Measurements from ENCODE around the gene FAM72C.
"Not testable (repeated sequence)": the region's sequence is repeated elsewhere in the genome, so short reads cannot be mapped to it uniquely, and the experiment has no call there.

DNA sequence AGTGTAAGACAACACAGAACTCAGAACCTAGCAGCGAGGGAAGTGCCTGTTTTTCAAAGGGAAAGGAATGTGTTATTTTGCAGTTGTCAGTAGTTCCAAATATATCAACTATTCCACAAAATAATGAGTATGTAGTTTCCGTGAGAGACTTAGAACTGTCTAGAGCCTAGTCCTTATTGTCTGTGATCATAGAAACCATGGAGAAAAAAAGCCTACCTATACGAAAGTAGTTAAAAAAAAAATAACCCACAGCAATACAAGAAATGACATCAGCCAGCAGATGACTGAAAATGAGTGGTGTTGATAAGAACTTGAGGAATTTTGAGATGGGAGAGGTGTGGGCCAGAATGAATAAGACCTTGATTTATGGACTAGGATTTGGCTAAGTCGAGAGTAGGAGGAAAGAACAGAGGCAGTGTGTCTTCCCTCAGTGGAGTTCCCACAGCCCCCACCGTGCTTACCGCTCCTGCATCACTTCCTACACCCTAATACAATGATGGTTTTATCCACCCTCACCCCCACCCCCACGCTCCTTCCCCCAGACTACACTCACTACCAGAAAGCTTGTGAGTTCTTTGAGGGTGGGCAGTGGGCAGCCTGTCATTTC, 21.6 kb upstream of the FAM72C start:
- not testable (repeated sequence) for TF ChIP-seq POLR2A, POLR2AphosphoS5 (IDR thresholded peaks at IDR 0.05)
- TF ChIP-seq, protein P1, sequence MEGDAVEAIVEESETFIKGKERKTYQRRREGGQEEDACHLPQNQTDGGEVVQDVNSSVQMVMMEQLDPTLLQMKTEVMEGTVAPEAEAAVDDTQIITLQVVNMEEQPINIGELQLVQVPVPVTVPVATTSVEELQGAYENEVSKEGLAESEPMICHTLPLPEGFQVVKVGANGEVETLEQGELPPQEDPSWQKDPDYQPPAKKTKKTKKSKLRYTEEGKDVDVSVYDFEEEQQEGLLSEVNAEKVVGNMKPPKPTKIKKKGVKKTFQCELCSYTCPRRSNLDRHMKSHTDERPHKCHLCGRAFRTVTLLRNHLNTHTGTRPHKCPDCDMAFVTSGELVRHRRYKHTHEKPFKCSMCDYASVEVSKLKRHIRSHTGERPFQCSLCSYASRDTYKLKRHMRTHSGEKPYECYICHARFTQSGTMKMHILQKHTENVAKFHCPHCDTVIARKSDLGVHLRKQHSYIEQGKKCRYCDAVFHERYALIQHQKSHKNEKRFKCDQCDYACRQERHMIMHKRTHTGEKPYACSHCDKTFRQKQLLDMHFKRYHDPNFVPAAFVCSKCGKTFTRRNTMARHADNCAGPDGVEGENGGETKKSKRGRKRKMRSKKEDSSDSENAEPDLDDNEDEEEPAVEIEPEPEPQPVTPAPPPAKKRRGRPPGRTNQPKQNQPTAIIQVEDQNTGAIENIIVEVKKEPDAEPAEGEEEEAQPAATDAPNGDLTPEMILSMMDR (IDR thresholded peaks at IDR 0.05), result not testable (repeated sequence)

Measured in prostate gland (tissue), 2 donors.